Fibroblast of lung (primary cell): ENCODE data around the gene NCBP3. TPM values are rescaled to one million over a fixed set of nuclear protein-coding genes. Genes with fewer than 3 reads are reported as not detected.

Source experiments
- DNase-seq, 2 donors: peaks; one replicate each; pipeline versions ENCODE4 v3.0.0 to v3.0.0-alpha.2; 2010; ENCODE audit warnings: low read depth in 2 of 2
- H2AFZ ChIP-seq: 2 replicates; pipeline ENCODE4 v1.5.1; 2012; ENCODE audit warnings: low read length, control low read depth, inconsistent platforms
- H3K27ac ChIP-seq: 2 replicates; pipeline ENCODE4 v1.5.1; 2011; ENCODE audit warnings: low read length, control low read depth; ENCODE audit not compliant: insufficient read depth
- H3K27me3 ChIP-seq: 2 replicates; pipeline ENCODE4 v1.5.1; 2011; ENCODE audit warnings: mild to moderate bottlenecking, low read length; ENCODE audit not compliant: control insufficient read depth, insufficient read depth
- H3K36me3 ChIP-seq: 2 replicates; pipeline ENCODE4 v1.5.1; 2011; ENCODE audit warnings: low read length; ENCODE audit not compliant: control insufficient read depth, insufficient read depth
- H3K4me1 ChIP-seq: 2 replicates; pipeline ENCODE4 v1.5.1; 2011; ENCODE audit warnings: low read length; ENCODE audit not compliant: control insufficient read depth, insufficient read depth; ENCODE audit errors: extremely low read depth
- H3K4me2 ChIP-seq: 2 replicates; pipeline ENCODE4 v1.5.1; 2011; ENCODE audit warnings: low read length, control low read depth; ENCODE audit not compliant: insufficient read depth; ENCODE audit errors: extremely low read depth
- H3K4me3 ChIP-seq, 4 experiments: fragments of 200-600 bp in 1 of 4; sonication (generic) in 1 of 4; replicated peaks in 1 of 4; 2 replicates each; pipeline ENCODE4 v1.5.1; 2011 to 2016; ENCODE audit warnings: low read length in 4 of 4, low read depth in 3 of 4, mild to moderate bottlenecking in 3 of 4, control low read depth in 2 of 4, inconsistent platforms in 1 of 4, mixed read lengths in 1 of 4; ENCODE audit not compliant: insufficient read depth in 1 of 4; ENCODE audit errors: control extremely low read depth in 1 of 4
- H3K79me2 ChIP-seq: 2 replicates; pipeline ENCODE4 v1.5.1; 2012; ENCODE audit warnings: mild to moderate bottlenecking, low read length, inconsistent platforms; ENCODE audit not compliant: control insufficient read depth, insufficient read depth
- H3K9ac ChIP-seq: 2 replicates; pipeline ENCODE4 v1.5.1; 2011; ENCODE audit warnings: mild to moderate bottlenecking, low read length, control low read depth; ENCODE audit not compliant: insufficient read depth
- H3K9me3 ChIP-seq: 2 replicates; pipeline ENCODE4 v1.5.1; 2012; ENCODE audit warnings: low read depth, low read length; ENCODE audit not compliant: control insufficient read depth, insufficient read depth
- H4K20me1 ChIP-seq: 2 replicates; pipeline ENCODE4 v1.5.1; 2011; ENCODE audit warnings: low read length; ENCODE audit not compliant: control insufficient read depth, insufficient read depth; ENCODE audit errors: extremely low read depth
- EZH2 ChIP-seq: IDR thresholded peaks from 2 replicates; pipeline ENCODE4 v1.5.1; 2012; ENCODE audit warnings: low read length, control low read depth, mild to moderate bottlenecking; ENCODE audit errors: missing control alignments
- polyA plus RNA-seq, 2 donors: library from polyadenylated mRNA; depleted of rRNA in 1 of 2; stranded (reverse) in 1 of 2; unstranded in 1 of 2; fragments of >200 nt; gene quantifications; 2 replicates each; pipeline ENCODE4 v1.2.1, GENCODE V29; 2011 to 2012; ENCODE audit warnings: missing spikeins in 1 of 2
- total RNA-seq: library from RNA; depleted of rRNA; stranded (reverse); fragments of >200 nt; gene quantifications from 2 replicates; pipeline ENCODE4 v1.2.1, GENCODE V29; 2014
- TF ChIP-seq, protein P1 (sequence below), 2 donors: IDR thresholded peaks in 1 of 2; conservative IDR thresholded peaks in 1 of 2; 1 replicate in 1 of 2; 2 replicates in 1 of 2; pipeline ENCODE4 v1.5.1; 2011 to 2012; ENCODE audit warnings: low read length in 2 of 2, control low read depth in 1 of 2, inconsistent platforms in 1 of 2, low read depth in 1 of 2, mild to moderate bottlenecking in 1 of 2

The NCBP3 gene
- total and polyA plus RNA-seq, 2 donors (not counting 1 experiment from before 2014, with no cell fraction given): 20.4 to 23.3 TPM

DNA sequence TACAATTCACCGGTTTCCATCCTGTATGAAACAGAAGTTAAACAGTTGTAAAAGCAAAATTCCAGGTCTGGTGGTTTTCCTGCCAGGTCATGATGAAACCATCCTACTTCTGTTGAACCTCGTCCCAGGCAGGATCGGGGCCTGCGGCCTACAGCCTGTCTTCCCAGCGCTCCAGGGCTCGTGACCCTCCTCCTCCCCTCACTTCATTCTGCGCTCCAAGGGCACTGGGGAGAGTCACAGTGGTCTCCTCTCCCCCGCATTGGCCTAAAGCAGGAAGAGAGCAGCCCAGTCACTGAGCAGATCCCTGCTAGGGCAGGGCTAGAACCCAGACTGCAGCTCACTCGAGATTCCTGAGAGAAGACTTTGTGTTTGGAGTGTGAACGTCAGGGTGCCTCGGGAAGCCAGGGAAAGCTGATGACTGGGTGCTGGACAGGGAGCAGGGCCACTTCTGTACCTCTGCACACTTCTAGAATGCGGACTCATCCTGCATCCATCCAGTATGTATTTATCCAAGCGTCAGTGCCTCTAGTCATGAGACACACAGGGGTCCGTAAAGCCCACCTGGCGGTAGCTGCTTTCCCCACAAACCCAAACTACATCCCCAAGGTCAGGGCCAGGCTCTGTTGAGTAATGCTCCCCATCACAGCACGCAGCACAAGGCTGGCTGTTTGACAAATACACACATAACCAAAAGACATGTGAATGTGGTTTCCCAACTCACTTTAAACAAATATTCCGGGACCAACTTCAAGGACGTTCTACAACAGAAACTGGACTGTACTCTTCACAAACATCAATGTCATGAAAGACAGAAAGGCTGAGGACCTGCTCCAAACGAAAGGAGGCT, 43.4 kb downstream of the NCBP3 start:
- TF ChIP-seq EZH2: no peak
- TF ChIP-seq, protein P1, sequence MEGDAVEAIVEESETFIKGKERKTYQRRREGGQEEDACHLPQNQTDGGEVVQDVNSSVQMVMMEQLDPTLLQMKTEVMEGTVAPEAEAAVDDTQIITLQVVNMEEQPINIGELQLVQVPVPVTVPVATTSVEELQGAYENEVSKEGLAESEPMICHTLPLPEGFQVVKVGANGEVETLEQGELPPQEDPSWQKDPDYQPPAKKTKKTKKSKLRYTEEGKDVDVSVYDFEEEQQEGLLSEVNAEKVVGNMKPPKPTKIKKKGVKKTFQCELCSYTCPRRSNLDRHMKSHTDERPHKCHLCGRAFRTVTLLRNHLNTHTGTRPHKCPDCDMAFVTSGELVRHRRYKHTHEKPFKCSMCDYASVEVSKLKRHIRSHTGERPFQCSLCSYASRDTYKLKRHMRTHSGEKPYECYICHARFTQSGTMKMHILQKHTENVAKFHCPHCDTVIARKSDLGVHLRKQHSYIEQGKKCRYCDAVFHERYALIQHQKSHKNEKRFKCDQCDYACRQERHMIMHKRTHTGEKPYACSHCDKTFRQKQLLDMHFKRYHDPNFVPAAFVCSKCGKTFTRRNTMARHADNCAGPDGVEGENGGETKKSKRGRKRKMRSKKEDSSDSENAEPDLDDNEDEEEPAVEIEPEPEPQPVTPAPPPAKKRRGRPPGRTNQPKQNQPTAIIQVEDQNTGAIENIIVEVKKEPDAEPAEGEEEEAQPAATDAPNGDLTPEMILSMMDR (conservative IDR thresholded peaks at IDR 0.05 in 1 of 2, IDR thresholded peaks at IDR 0.05 in 1 of 2; ENCODE audit: low read depth in 1 of 2, low read length in 2 of 2): no peak
- H3K79me2 ChIP-seq: no peaks in the 10 kb centered on the region
- H4K20me1 ChIP-seq: no peaks in the 10 kb centered on the region
- H3K9ac ChIP-seq: no peak overlapping the region
- DNase-seq: peak; percentile 91 to 95
- peak overlapping the region in 1 of 4 experiments; percentile 25 for H3K4me3 ChIP-seq
- H3K27ac ChIP-seq: peak overlapping the region; percentile 55
- no peaks in the 10 kb centered on the region for H3K27me3 ChIP-seq
- no peaks in the 10 kb centered on the region for H3K36me3 ChIP-seq
- no peaks in the 10 kb centered on the region for H3K9me3 ChIP-seq
- H2AFZ ChIP-seq: no peak overlapping the region
- peaks cover 6% of the 10 kb centered on the region for H3K4me1 ChIP-seq
- H3K4me2 ChIP-seq: peak overlapping the region; percentile 34

DNA sequence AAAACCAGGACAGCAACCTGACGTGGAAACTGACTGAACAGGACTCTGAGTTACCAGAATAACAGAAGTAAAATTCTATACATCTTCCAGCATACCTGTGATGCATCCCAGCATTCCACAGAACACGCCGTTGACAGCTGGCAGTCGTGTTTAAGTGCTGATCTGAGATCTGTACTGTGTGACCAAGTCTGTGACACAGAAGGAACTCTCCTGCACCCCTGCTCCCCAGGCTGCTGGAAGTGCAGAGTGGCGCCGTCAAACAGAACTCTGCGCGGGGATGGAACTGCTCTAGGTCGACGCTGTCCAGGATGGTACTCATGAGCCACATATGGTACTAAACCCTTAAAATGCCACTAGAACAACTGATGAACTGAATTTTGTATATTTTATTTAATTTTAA, 44.3 kb downstream of the NCBP3 start:
- H3K4me2 ChIP-seq: no peak overlapping the region

DNA sequence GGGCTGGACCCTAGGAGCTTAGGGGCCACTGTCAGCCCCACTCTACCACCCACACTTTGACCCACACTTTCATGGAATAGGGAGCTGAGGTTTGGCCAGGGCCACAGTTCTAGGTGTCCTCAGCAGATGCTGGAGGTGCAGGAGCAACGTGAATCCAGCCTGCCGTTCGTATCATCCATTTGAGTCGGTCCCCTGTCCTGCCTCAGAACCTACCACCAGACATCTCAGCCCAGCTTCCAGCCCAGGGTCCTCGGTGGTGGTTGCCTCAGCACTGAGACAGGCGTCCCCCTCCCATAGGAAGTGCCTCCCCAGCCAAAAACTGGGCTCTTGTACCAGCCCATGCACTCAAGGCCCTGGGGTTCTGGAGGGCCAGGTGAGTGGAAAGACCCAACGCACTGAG, 44.7 kb downstream of the NCBP3 start:
- Histone ChIP-seq H4K20me1 (no peaks in the 10 kb centered on the region), H2AFZ (no peak overlapping the region), H3K4me2 (no peak overlapping the region), H3K9ac (no peak overlapping the region), H3K9me3 (no peaks in the 10 kb centered on the region), H3K36me3 (no peaks in the 10 kb centered on the region), H3K4me3 (no peak overlapping the region), H3K27me3 (no peaks in the 10 kb centered on the region), H3K79me2 (no peaks in the 10 kb centered on the region), H3K27ac (no peak overlapping the region), H3K4me1 (peaks cover 6% of the 10 kb centered on the region)
- TF ChIP-seq EZH2: no peak
- TF ChIP-seq, protein P1 (conservative IDR thresholded peaks at IDR 0.05 in 1 of 2, IDR thresholded peaks at IDR 0.05 in 1 of 2; ENCODE audit: low read depth in 1 of 2, low read length in 2 of 2): no peak
- DNase-seq: no peak

More for the DNA sequence above, 44.3 kb downstream of the NCBP3 start:
- no peaks in the 10 kb centered on the region for H4K20me1 ChIP-seq
- H3K9me3 ChIP-seq: no peaks in the 10 kb centered on the region
- H3K4me3 ChIP-seq: no peak overlapping the region
- peaks cover 6% of the 10 kb centered on the region for H3K4me1 ChIP-seq
- no peaks in the 10 kb centered on the region for H3K36me3 ChIP-seq
- DNase-seq: no peak
- TF ChIP-seq, protein P1 (conservative IDR thresholded peaks at IDR 0.05 in 1 of 2, IDR thresholded peaks at IDR 0.05 in 1 of 2; ENCODE audit: low read depth in 1 of 2, low read length in 2 of 2): no peak
- TF ChIP-seq EZH2: no peak
- no peak overlapping the region for H3K27ac ChIP-seq
- no peak overlapping the region for H3K9ac ChIP-seq
- no peaks in the 10 kb centered on the region for H3K79me2 ChIP-seq
- no peaks in the 10 kb centered on the region for H3K27me3 ChIP-seq
- no peak overlapping the region for H2AFZ ChIP-seq
